HG03095 (cell line): ENCODE measurements around the gene MCM10.

ENCODE experiments used
- ATAC-seq: cut with Tn5 transposase; IDR thresholded peaks from one replicate; pipeline ENCODE4 v1.9.1; 2021; ENCODE audit warnings: moderate library complexity; ENCODE audit not compliant: unreplicated experiment

The MCM10 gene

GRCh38 chr10:13256627-13257026, 95.3 kb downstream of the MCM10 start:
- no peak for ATAC-seq

DNA sequence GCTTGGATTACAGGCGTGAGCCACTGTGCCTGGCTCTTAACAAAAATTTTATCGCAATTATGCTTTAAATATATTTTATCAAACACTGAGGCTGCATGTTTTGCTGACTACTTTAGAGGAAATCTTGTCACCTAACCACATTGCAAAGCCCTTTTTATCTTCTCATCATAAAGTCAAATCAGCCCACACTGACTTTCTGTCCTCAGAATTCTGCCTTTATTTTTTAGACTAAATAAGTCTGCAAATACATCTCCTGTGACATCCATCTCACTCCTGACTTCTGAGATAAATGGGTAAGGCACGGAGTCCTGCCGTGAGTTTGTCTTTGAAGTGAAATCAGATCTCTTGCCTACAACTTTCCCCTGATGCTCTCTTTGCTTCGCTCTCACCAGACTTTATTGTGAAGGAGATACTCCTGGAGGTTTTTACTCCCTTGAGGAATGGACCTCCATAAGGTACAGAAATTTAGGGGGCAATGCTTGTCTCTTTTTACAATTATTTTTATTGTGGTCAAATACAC, 96.3 kb downstream of the MCM10 start:
- no peak for ATAC-seq
